Mucosa of gallbladder (tissue), 1 donor: ENCODE measurements around the gene UNC5CL. TPM values are rescaled to one million over a fixed set of nuclear protein-coding genes. Genes with fewer than 3 reads are reported as not detected.

ENCODE experiments used
- DNase-seq: peaks from one replicate; pipeline ENCODE4 v3.0.0-alpha.2; 2020; ENCODE audit warnings: low spot score
- total RNA-seq: library from RNA; stranded (reverse); gene quantifications from one replicate; pipeline ENCODE4 v1.2.1, GENCODE V29; 2021
- donor health status: DM: no; HTN: no; CAD: no.

The UNC5CL gene
- total RNA-seq, 1 donor from 2014 or later, result 26.4 TPM

- DNase-seq, result no peak
Measured at GRCh38 chr6:41063884-41064285, 24.9 kb upstream of the UNC5CL start.

GRCh38 chr6:41062056-41062455 is 23.0 kb upstream of the UNC5CL start:
- no peak for DNase-seq

- no peak for DNase-seq
Measured at GRCh38 chr6:41061196-41061726, 22.2 kb upstream of the UNC5CL start.

- no peak for DNase-seq
Measured at GRCh38 chr6:41059556-41059955, 20.5 kb upstream of the UNC5CL start.

- no peak for DNase-seq
Measured at GRCh38 chr6:41058783-41059181, 19.8 kb upstream of the UNC5CL start.

- no peak for DNase-seq
Measured at GRCh38 chr6:41056768-41057490, 17.9 kb upstream of the UNC5CL start.

- no peak for DNase-seq
Measured at GRCh38 chr6:41055149-41055548, 16.1 kb upstream of the UNC5CL start.

GRCh38 chr6:41054511-41054910 is 15.5 kb upstream of the UNC5CL start:
- DNase-seq, result no peak

- no peak for DNase-seq
Measured at GRCh38 chr6:41053041-41053440, 14.0 kb upstream of the UNC5CL start, which contains the start of gene APOBEC2. TSS of gene APOBEC2 (plus strand) at chr6:41053202. CDS start at chr6:41053348, 146 bp downstream.

GRCh38 chr6:41051873-41052272 is 12.9 kb upstream of the UNC5CL start:
- DNase-seq, result no peak

GRCh38 chr6:41050536-41050935 is 11.5 kb upstream of the UNC5CL start:
- DNase-seq, result no peak

GRCh38 chr6:41049955-41050354 is 10.9 kb upstream of the UNC5CL start:
- DNase-seq, result no peak

GRCh38 chr6:41049521-41049920 is 10.5 kb upstream of the UNC5CL start:
- no peak for DNase-seq

GRCh38 chr6:41047745-41048732 is 9.0 kb upstream of the UNC5CL start:
- no peak for DNase-seq

GRCh38 chr6:41047306-41047705 is 8.3 kb upstream of the UNC5CL start:
- no peak for DNase-seq

- no peak for DNase-seq
Measured at GRCh38 chr6:41046084-41046483, 7.1 kb upstream of the UNC5CL start.

GRCh38 chr6:41045664-41046063 is 6.6 kb upstream of the UNC5CL start:
- DNase-seq, result no peak

GRCh38 chr6:41043151-41043550 is 4.1 kb upstream of the UNC5CL start:
- DNase-seq, result no peak

- no peak for DNase-seq
Measured at GRCh38 chr6:41042226-41043055, 3.4 kb upstream of the UNC5CL start, which contains the start of gene TSPO2. TSS of gene TSPO2 (plus strand) at chr6:41042467. CDS start at chr6:41042986, 519 bp downstream.

GRCh38 chr6:41040940-41041536 is 2.0 kb upstream of the UNC5CL start:
- DNase-seq, result no peak
